Esophagus muscularis mucosa (tissue), 3 donors: ENCODE measurements around the gene SP2.

Experiments
- POLR2A ChIP-seq: fragments of 450-650 bp; IDR thresholded peaks from one replicate; pipeline ENCODE4 v1.6.1; 2017; ENCODE audit warnings: antibody characterized with exemption, moderate library complexity, mild to moderate bottlenecking, low read depth
- TF ChIP-seq, protein P1 (sequence below), 3 experiments: fragments of 200-600 bp in 2 of 3; fragments of 450-650 bp in 1 of 3; sonication (generic) in 2 of 3; IDR thresholded peaks; one replicate each; pipeline ENCODE4 v1.5.1; 2017 to 2019; ENCODE audit warnings: antibody characterized with exemption in 3 of 3, mild to moderate bottlenecking in 2 of 3, moderate library complexity in 1 of 3

DNA sequence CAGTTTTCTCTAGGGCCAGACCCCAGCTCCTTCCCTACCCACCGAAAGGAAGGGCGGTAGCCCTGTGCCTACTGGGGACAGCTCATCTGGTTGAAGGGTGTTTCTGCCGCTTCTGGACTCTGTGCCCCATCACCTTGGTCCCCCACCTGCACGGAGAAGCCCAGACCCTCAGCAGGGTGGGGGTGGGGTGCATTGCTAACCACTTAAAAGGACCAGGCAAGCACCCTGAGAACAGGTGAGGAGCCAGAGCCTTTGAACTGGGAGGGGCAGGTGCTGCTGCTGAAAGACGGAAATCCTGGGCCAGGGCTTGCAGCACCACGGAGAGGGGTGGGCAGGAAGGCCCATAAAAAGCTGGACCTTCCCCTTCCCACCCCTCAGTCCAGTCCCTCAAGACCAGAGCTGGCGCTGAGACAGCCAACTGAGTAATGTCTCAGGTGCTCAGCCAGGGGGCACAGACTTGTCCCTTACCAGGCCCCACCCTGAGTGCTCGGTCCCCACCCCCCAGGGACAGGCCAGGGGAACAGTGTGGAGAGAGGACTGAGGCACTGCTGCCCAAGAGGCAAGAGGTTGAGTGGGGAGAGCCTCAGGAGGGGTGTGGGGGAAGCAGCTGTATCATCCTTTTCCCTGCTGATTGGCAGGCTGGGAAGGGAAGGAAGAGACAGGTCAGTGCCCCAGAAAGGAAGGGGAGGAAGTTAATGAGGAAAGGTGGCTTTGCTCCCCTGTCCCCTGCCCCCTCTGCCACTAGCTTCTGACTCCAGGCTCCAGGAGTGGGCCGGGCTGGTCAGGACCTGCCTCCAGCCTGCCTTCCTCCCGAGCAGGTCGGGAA, 10.9 kb upstream of the SP2 start:
- TF ChIP-seq, protein P1, sequence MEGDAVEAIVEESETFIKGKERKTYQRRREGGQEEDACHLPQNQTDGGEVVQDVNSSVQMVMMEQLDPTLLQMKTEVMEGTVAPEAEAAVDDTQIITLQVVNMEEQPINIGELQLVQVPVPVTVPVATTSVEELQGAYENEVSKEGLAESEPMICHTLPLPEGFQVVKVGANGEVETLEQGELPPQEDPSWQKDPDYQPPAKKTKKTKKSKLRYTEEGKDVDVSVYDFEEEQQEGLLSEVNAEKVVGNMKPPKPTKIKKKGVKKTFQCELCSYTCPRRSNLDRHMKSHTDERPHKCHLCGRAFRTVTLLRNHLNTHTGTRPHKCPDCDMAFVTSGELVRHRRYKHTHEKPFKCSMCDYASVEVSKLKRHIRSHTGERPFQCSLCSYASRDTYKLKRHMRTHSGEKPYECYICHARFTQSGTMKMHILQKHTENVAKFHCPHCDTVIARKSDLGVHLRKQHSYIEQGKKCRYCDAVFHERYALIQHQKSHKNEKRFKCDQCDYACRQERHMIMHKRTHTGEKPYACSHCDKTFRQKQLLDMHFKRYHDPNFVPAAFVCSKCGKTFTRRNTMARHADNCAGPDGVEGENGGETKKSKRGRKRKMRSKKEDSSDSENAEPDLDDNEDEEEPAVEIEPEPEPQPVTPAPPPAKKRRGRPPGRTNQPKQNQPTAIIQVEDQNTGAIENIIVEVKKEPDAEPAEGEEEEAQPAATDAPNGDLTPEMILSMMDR (IDR thresholded peaks at IDR 0.05), result no peak
- TF ChIP-seq POLR2A, result no peak
